ENCODE measurements around the gene OSBPL3. TPM values are rescaled to one million over a fixed set of nuclear protein-coding genes. Genes with fewer than 3 reads are reported as not detected.

OSBPL3 gene
- total RNA-seq, 1 donor from 2014 or later, result 9.7 TPM

GRCh38 chr7:24861336-24861735, 118.6 kb downstream of the OSBPL3 start:
- DNase-seq, result no peak

- no peak for DNase-seq
Observed at GRCh38 chr7:24860611-24861010, 119.4 kb downstream of the OSBPL3 start.

- DNase-seq, result no peak
Observed at GRCh38 chr7:24858108-24858977, 121.6 kb downstream of the OSBPL3 start.

GRCh38 chr7:24857623-24858022, 122.4 kb downstream of the OSBPL3 start:
- no peak for DNase-seq

GRCh38 chr7:24854866-24855265, 125.1 kb downstream of the OSBPL3 start:
- no peak for DNase-seq

GRCh38 chr7:24851786-24852185, 128.2 kb downstream of the OSBPL3 start:
- no peak for DNase-seq

GRCh38 chr7:24848878-24849277, 131.1 kb downstream of the OSBPL3 start:
- DNase-seq, result no peak

- no peak for DNase-seq
Observed at GRCh38 chr7:24847754-24848153, 132.2 kb downstream of the OSBPL3 start.

GRCh38 chr7:24843821-24844434, 136.1 kb downstream of the OSBPL3 start:
- DNase-seq, result no peak

- DNase-seq, result no peak
Observed at GRCh38 chr7:24842449-24843241, 137.3 kb downstream of the OSBPL3 start.

- DNase-seq, result no peak
Observed at GRCh38 chr7:24842029-24842428, 137.9 kb downstream of the OSBPL3 start.

- DNase-seq, result no peak
Observed at GRCh38 chr7:24840563-24840962, 139.4 kb downstream of the OSBPL3 start.

GRCh38 chr7:24836084-24836483, 143.9 kb downstream of the OSBPL3 start:
- DNase-seq, result no peak

- DNase-seq, result no peak
Observed at GRCh38 chr7:24835643-24836042, 144.3 kb downstream of the OSBPL3 start.

GRCh38 chr7:24834128-24834798, 145.7 kb downstream of the OSBPL3 start:
- no peak for DNase-seq

- no peak for DNase-seq
Observed at GRCh38 chr7:24833549-24833948, 146.4 kb downstream of the OSBPL3 start.

GRCh38 chr7:24831240-24831639, 148.7 kb downstream of the OSBPL3 start:
- DNase-seq, result no peak

- no peak for DNase-seq
Observed at GRCh38 chr7:24830440-24831050, 149.4 kb downstream of the OSBPL3 start.

- DNase-seq, result no peak
Observed at GRCh38 chr7:24829787-24830186, 150.2 kb downstream of the OSBPL3 start.

- DNase-seq, result no peak
Observed at GRCh38 chr7:24828891-24829661, 150.9 kb downstream of the OSBPL3 start.

- no peak for DNase-seq
Observed at GRCh38 chr7:24827589-24827988, 152.4 kb downstream of the OSBPL3 start.

Measured in skin of body (tissue), 2 donors.